ENCODE data around the gene ARHGAP28.

Gene ARHGAP28

GRCh38 chr18:6750411-6750810 is 20.9 kb downstream of the ARHGAP28 start:
- Histone ChIP-seq H3K9ac (ENCODE audit: low read length) (no peak overlapping the region), H3K4me1 (ENCODE audit: control insufficient read depth, low read depth, low read length) (peaks cover 41% of the 10 kb centered on the region), H3K9me3 (ENCODE audit: control insufficient read depth, low read depth, low read length) (no peaks in the 10 kb centered on the region), H3K4me3 (ENCODE audit: low read length) (no peak overlapping the region), H3K27me3 (ENCODE audit: control insufficient read depth, insufficient read depth, low read length) (no peaks in the 10 kb centered on the region), H3K27ac (ENCODE audit: low read length) (no peak overlapping the region), H3K36me3 (ENCODE audit: control insufficient read depth, low read depth, low read length) (no peaks in the 10 kb centered on the region)

- H3K27ac ChIP-seq (ENCODE audit: low read length), result peak overlapping the region; percentile 43
- H3K27me3 ChIP-seq (ENCODE audit: control insufficient read depth, insufficient read depth, low read length), result no peaks in the 10 kb centered on the region
- no peak overlapping the region for H3K4me3 ChIP-seq (ENCODE audit: low read length)
- no peaks in the 10 kb centered on the region for H3K9me3 ChIP-seq (ENCODE audit: control insufficient read depth, low read depth, low read length)
- H3K9ac ChIP-seq (ENCODE audit: low read length), result peak overlapping the region; percentile 62
- H3K36me3 ChIP-seq (ENCODE audit: control insufficient read depth, low read depth, low read length), result no peaks in the 10 kb centered on the region
- peaks cover 41% of the 10 kb centered on the region for H3K4me1 ChIP-seq (ENCODE audit: control insufficient read depth, low read depth, low read length)
Observed at GRCh38 chr18:6751222-6751621, 21.7 kb downstream of the ARHGAP28 start.

GRCh38 chr18:6752202-6752860 is 22.8 kb downstream of the ARHGAP28 start:
- Histone ChIP-seq H3K36me3 (ENCODE audit: control insufficient read depth, low read depth, low read length) (no peaks in the 10 kb centered on the region), H3K4me1 (ENCODE audit: control insufficient read depth, low read depth, low read length) (peaks cover 50% of the 10 kb centered on the region), H3K4me3 (ENCODE audit: low read length) (peak overlapping the region; percentile 45), H3K9me3 (ENCODE audit: control insufficient read depth, low read depth, low read length) (no peaks in the 10 kb centered on the region), H3K27me3 (ENCODE audit: control insufficient read depth, insufficient read depth, low read length) (no peaks in the 10 kb centered on the region), H3K27ac (ENCODE audit: low read length) (peak overlapping the region; percentile 94), H3K9ac (ENCODE audit: low read length) (peak overlapping the region; percentile 62)

GRCh38 chr18:6755107-6755506 is 25.6 kb downstream of the ARHGAP28 start:
- Histone ChIP-seq H3K27me3 (ENCODE audit: control insufficient read depth, insufficient read depth, low read length) (no peaks in the 10 kb centered on the region), H3K4me3 (ENCODE audit: low read length) (no peak overlapping the region), H3K9ac (ENCODE audit: low read length) (no peak overlapping the region), H3K9me3 (ENCODE audit: control insufficient read depth, low read depth, low read length) (no peaks in the 10 kb centered on the region), H3K36me3 (ENCODE audit: control insufficient read depth, low read depth, low read length) (no peaks in the 10 kb centered on the region), H3K4me1 (ENCODE audit: control insufficient read depth, low read depth, low read length) (peaks cover 65% of the 10 kb centered on the region), H3K27ac (ENCODE audit: low read length) (no peak overlapping the region)

- Histone ChIP-seq H3K9ac (ENCODE audit: low read length) (no peak overlapping the region), H3K4me1 (ENCODE audit: control insufficient read depth, low read depth, low read length) (peaks cover 46% of the 10 kb centered on the region), H3K27ac (ENCODE audit: low read length) (no peak overlapping the region), H3K4me3 (ENCODE audit: low read length) (no peak overlapping the region), H3K36me3 (ENCODE audit: control insufficient read depth, low read depth, low read length) (no peaks in the 10 kb centered on the region), H3K9me3 (ENCODE audit: control insufficient read depth, low read depth, low read length) (no peaks in the 10 kb centered on the region), H3K27me3 (ENCODE audit: control insufficient read depth, insufficient read depth, low read length) (no peaks in the 10 kb centered on the region)
Observed at GRCh38 chr18:6757931-6758330, 28.4 kb downstream of the ARHGAP28 start.

GRCh38 chr18:6759579-6759978 is 30.1 kb downstream of the ARHGAP28 start:
- Histone ChIP-seq H3K9me3 (ENCODE audit: control insufficient read depth, low read depth, low read length) (no peaks in the 10 kb centered on the region), H3K27me3 (ENCODE audit: control insufficient read depth, insufficient read depth, low read length) (no peaks in the 10 kb centered on the region), H3K4me3 (ENCODE audit: low read length) (no peak overlapping the region), H3K9ac (ENCODE audit: low read length) (no peak overlapping the region), H3K36me3 (ENCODE audit: control insufficient read depth, low read depth, low read length) (no peaks in the 10 kb centered on the region), H3K27ac (ENCODE audit: low read length) (no peak overlapping the region), H3K4me1 (ENCODE audit: control insufficient read depth, low read depth, low read length) (peaks cover 34% of the 10 kb centered on the region)

DNA sequence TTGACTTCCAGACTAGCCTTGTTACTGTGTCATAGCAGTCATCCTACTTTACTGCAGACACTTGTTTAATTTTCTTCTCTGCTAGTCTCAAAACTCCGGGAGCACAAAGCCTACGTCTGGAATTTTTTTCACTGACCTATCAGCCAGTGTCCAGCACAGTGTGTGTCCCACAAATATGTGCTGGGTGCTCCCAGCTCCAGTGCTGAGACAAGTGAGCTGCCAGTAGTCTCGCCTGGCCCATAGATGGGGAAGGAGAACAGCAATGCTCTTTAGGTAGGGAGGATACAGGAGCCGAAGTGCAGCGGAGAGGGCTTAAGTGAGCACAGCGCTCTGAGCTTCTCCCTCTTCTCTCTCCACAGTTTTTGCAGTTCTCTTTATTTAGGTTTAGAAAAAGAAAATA is 34.0 kb downstream of the ARHGAP28 start:
- no peak overlapping the region for H3K4me3 ChIP-seq (ENCODE audit: low read length)
- no peak overlapping the region for H3K9ac ChIP-seq (ENCODE audit: low read length)
- no peaks in the 10 kb centered on the region for H3K36me3 ChIP-seq (ENCODE audit: control insufficient read depth, low read depth, low read length)
- H3K9me3 ChIP-seq (ENCODE audit: control insufficient read depth, low read depth, low read length), result no peaks in the 10 kb centered on the region
- no peaks in the 10 kb centered on the region for H3K27me3 ChIP-seq (ENCODE audit: control insufficient read depth, insufficient read depth, low read length)
- H3K27ac ChIP-seq (ENCODE audit: low read length), result no peak overlapping the region
- H3K4me1 ChIP-seq (ENCODE audit: control insufficient read depth, low read depth, low read length), result peaks cover 15% of the 10 kb centered on the region

- H3K9ac ChIP-seq (ENCODE audit: low read length), result no peak overlapping the region
- peaks cover 8% of the 10 kb centered on the region for H3K4me1 ChIP-seq (ENCODE audit: control insufficient read depth, low read depth, low read length)
- no peaks in the 10 kb centered on the region for H3K9me3 ChIP-seq (ENCODE audit: control insufficient read depth, low read depth, low read length)
- no peaks in the 10 kb centered on the region for H3K36me3 ChIP-seq (ENCODE audit: control insufficient read depth, low read depth, low read length)
- no peaks in the 10 kb centered on the region for H3K27me3 ChIP-seq (ENCODE audit: control insufficient read depth, insufficient read depth, low read length)
- no peak overlapping the region for H3K27ac ChIP-seq (ENCODE audit: low read length)
- no peak overlapping the region for H3K4me3 ChIP-seq (ENCODE audit: low read length)
Observed at GRCh38 chr18:6764382-6764781, 34.9 kb downstream of the ARHGAP28 start.

DNA sequence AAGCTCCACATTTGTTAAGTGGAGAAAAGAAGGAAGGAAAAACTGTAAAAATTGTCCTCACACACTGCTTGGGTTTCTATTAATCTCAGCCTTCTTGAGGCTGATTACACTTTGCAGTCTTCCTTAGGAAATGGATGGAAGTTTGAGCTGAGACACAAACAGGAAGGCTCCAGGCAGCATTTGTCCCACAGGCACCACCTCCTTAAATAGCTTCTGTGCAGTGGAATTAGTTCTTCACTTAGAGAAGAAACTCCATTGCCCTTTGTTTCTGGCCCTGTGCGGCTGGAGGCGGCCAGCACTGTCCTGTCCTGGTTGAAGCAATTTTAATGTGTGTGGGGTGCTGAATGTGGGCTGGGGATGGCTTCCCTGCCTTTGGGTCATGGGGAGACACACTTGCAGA is 44.3 kb downstream of the ARHGAP28 start:
- no peak overlapping the region for H3K4me3 ChIP-seq (ENCODE audit: low read length)
- no peak overlapping the region for H3K27ac ChIP-seq (ENCODE audit: low read length)
- H3K4me1 ChIP-seq (ENCODE audit: control insufficient read depth, low read depth, low read length), result peaks cover 24% of the 10 kb centered on the region
- no peaks in the 10 kb centered on the region for H3K27me3 ChIP-seq (ENCODE audit: control insufficient read depth, insufficient read depth, low read length)
- no peaks in the 10 kb centered on the region for H3K36me3 ChIP-seq (ENCODE audit: control insufficient read depth, low read depth, low read length)
- H3K9me3 ChIP-seq (ENCODE audit: control insufficient read depth, low read depth, low read length), result no peaks in the 10 kb centered on the region
- no peak overlapping the region for H3K9ac ChIP-seq (ENCODE audit: low read length)

DNA sequence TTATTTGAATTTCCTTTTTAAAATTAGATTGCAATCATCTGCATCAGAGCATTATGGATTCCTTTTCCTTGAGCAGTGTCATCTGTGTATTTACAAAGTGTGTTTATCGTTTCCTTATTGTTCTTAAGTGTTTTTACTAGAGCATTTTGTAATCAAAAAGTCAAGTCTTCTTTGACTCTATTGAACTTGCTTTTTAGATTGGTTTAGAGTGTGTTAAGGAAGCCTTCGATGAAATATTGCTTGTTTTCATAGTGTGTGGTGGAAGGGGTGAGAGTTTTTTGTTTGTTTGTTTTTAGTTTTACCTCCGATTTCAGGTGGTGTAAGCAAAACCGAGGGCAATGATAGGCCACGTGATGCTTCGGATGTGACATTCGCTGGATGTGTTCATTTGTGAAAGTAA is 45.7 kb downstream of the ARHGAP28 start:
- Histone ChIP-seq H3K9me3 (ENCODE audit: control insufficient read depth, low read depth, low read length) (no peaks in the 10 kb centered on the region), H3K27ac (ENCODE audit: low read length) (no peak overlapping the region), H3K4me3 (ENCODE audit: low read length) (no peak overlapping the region), H3K9ac (ENCODE audit: low read length) (no peak overlapping the region), H3K36me3 (ENCODE audit: control insufficient read depth, low read depth, low read length) (no peaks in the 10 kb centered on the region), H3K4me1 (ENCODE audit: control insufficient read depth, low read depth, low read length) (peaks cover 24% of the 10 kb centered on the region), H3K27me3 (ENCODE audit: control insufficient read depth, insufficient read depth, low read length) (no peaks in the 10 kb centered on the region)

- peaks cover 24% of the 10 kb centered on the region for H3K4me1 ChIP-seq (ENCODE audit: control insufficient read depth, low read depth, low read length)
- H3K9me3 ChIP-seq (ENCODE audit: control insufficient read depth, low read depth, low read length), result no peaks in the 10 kb centered on the region
- no peak overlapping the region for H3K4me3 ChIP-seq (ENCODE audit: low read length)
- no peak overlapping the region for H3K27ac ChIP-seq (ENCODE audit: low read length)
- no peaks in the 10 kb centered on the region for H3K27me3 ChIP-seq (ENCODE audit: control insufficient read depth, insufficient read depth, low read length)
- no peak overlapping the region for H3K9ac ChIP-seq (ENCODE audit: low read length)
- no peaks in the 10 kb centered on the region for H3K36me3 ChIP-seq (ENCODE audit: control insufficient read depth, low read depth, low read length)
Observed at GRCh38 chr18:6775702-6776101, 46.2 kb downstream of the ARHGAP28 start.

DNA sequence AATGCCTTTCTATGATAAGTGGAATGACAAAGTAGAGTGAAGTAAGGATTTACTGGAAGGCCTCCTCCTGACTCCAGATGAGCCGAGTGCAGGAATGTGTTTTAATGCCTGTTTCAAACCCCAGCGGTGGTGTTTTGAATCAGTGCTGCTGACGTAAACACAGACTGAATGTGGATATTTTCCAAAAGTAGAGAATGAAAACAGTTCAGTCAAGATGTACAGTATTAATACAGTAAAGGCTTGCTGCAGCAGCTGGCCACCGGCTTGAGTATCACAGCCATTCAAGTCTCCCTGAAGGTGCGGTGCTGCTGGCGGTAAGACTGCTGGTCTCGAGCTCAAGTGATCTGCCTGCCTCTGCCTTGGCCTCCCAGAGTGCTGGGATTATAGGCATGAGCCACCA is 46.7 kb downstream of the ARHGAP28 start:
- Histone ChIP-seq H3K4me3 (ENCODE audit: low read length) (no peak overlapping the region), H3K9ac (ENCODE audit: low read length) (no peak overlapping the region), H3K36me3 (ENCODE audit: control insufficient read depth, low read depth, low read length) (no peaks in the 10 kb centered on the region), H3K4me1 (ENCODE audit: control insufficient read depth, low read depth, low read length) (peaks cover 24% of the 10 kb centered on the region), H3K9me3 (ENCODE audit: control insufficient read depth, low read depth, low read length) (no peaks in the 10 kb centered on the region), H3K27me3 (ENCODE audit: control insufficient read depth, insufficient read depth, low read length) (no peaks in the 10 kb centered on the region), H3K27ac (ENCODE audit: low read length) (no peak overlapping the region)

All from iPS-18a (cell line).